ENCODE results near the gene REEP1. TPM values are rescaled to one million over a fixed set of nuclear protein-coding genes. Genes with fewer than 3 reads are reported as not detected.

REEP1 gene
- total RNA-seq, 1 donor from 2014 or later: 0.35 TPM

- peak; percentile 78 for DNase-seq (ENCODE audit: low read depth)
- no peak overlapping the region for H3K4me3 ChIP-seq (ENCODE audit: low read depth, low read length)
- TF ChIP-seq CTCF (conservative IDR thresholded peaks at IDR 0.05; ENCODE audit: low read depth, low read length): no peak
Observed at GRCh38 chr2:86274265-86274917, 63.0 kb downstream of the REEP1 start.

- TF ChIP-seq CTCF (conservative IDR thresholded peaks at IDR 0.05; ENCODE audit: low read depth, low read length): no peak
- no peak for DNase-seq (ENCODE audit: low read depth)
- no peak overlapping the region for H3K4me3 ChIP-seq (ENCODE audit: low read depth, low read length)
Observed at GRCh38 chr2:86272111-86272510, 65.3 kb downstream of the REEP1 start.

GRCh38 chr2:86271248-86271647 lies 66.2 kb downstream of the REEP1 start:
- TF ChIP-seq CTCF (conservative IDR thresholded peaks at IDR 0.05; ENCODE audit: low read depth, low read length): no peak
- no peak for DNase-seq (ENCODE audit: low read depth)

GRCh38 chr2:86263956-86264355 lies 73.5 kb downstream of the REEP1 start:
- TF ChIP-seq CTCF (conservative IDR thresholded peaks at IDR 0.05; ENCODE audit: low read depth, low read length): no peak
- no peak for DNase-seq (ENCODE audit: low read depth)
- H3K4me3 ChIP-seq (ENCODE audit: low read depth, low read length): no peak overlapping the region

More at GRCh38 chr2:86271248-86271647, 66.2 kb downstream of the REEP1 start:
- no peak overlapping the region for H3K4me3 ChIP-seq (ENCODE audit: low read depth, low read length)

- TF ChIP-seq CTCF (conservative IDR thresholded peaks at IDR 0.05; ENCODE audit: low read depth, low read length): no peak
- H3K4me3 ChIP-seq (ENCODE audit: low read depth, low read length): no peak overlapping the region
- DNase-seq (ENCODE audit: low read depth): no peak
Observed at GRCh38 chr2:86260978-86261377, 76.4 kb downstream of the REEP1 start.

GRCh38 chr2:86258106-86258505 lies 79.3 kb downstream of the REEP1 start:
- DNase-seq (ENCODE audit: low read depth): no peak
- no peak overlapping the region for H3K4me3 ChIP-seq (ENCODE audit: low read depth, low read length)
- TF ChIP-seq CTCF (conservative IDR thresholded peaks at IDR 0.05; ENCODE audit: low read depth, low read length): no peak

GRCh38 chr2:86256982-86257381 lies 80.4 kb downstream of the REEP1 start:
- TF ChIP-seq CTCF (conservative IDR thresholded peaks at IDR 0.05; ENCODE audit: low read depth, low read length): no peak
- no peak overlapping the region for H3K4me3 ChIP-seq (ENCODE audit: low read depth, low read length)
- no peak for DNase-seq (ENCODE audit: low read depth)
